Measurements from ENCODE around the gene ADK.

ADK gene

GRCh38 chr10:74371696-74372095, 220.7 kb downstream of the ADK start:
- no peak for DNase-seq

GRCh38 chr10:74373059-74373458, 222.0 kb downstream of the ADK start:
- DNase-seq: no peak

- DNase-seq: no peak
Observed at GRCh38 chr10:74377476-74377875, 226.5 kb downstream of the ADK start.

GRCh38 chr10:74379474-74379873, 228.5 kb downstream of the ADK start:
- no peak for DNase-seq

GRCh38 chr10:74380795-74381194, 229.8 kb downstream of the ADK start:
- DNase-seq: no peak

GRCh38 chr10:74381291-74381853, 230.4 kb downstream of the ADK start:
- no peak for DNase-seq

- DNase-seq: no peak
Observed at GRCh38 chr10:74382663-74383062, 231.6 kb downstream of the ADK start.

GRCh38 chr10:74383642-74384041, 232.6 kb downstream of the ADK start:
- no peak for DNase-seq

GRCh38 chr10:74384615-74385183, 233.7 kb downstream of the ADK start:
- no peak for DNase-seq

GRCh38 chr10:74388801-74389200, 237.8 kb downstream of the ADK start:
- no peak for DNase-seq

- no peak for DNase-seq
Observed at GRCh38 chr10:74391786-74392185, 240.8 kb downstream of the ADK start.

GRCh38 chr10:74394416-74394969, 243.5 kb downstream of the ADK start:
- DNase-seq: no peak

- DNase-seq: no peak
Observed at GRCh38 chr10:74400186-74400585, 249.2 kb downstream of the ADK start.

GRCh38 chr10:74406006-74406405, 255.0 kb downstream of the ADK start:
- DNase-seq: no peak

GRCh38 chr10:74415146-74415839, 264.3 kb downstream of the ADK start:
- no peak for DNase-seq

- no peak for DNase-seq
Observed at GRCh38 chr10:74417397-74417796, 266.4 kb downstream of the ADK start.

GRCh38 chr10:74418285-74418872, 267.4 kb downstream of the ADK start:
- no peak for DNase-seq

- DNase-seq: no peak
Observed at GRCh38 chr10:74419491-74419951, 268.5 kb downstream of the ADK start.

- peak; percentile 19 for DNase-seq
Observed at GRCh38 chr10:74419958-74420375, 268.9 kb downstream of the ADK start.

GRCh38 chr10:74424565-74424964, 273.5 kb downstream of the ADK start:
- no peak for DNase-seq

- DNase-seq: no peak
Observed at GRCh38 chr10:74425456-74426001, 274.5 kb downstream of the ADK start.

GRCh38 chr10:74431816-74432215, 280.8 kb downstream of the ADK start:
- DNase-seq: no peak

- no peak for DNase-seq
Observed at GRCh38 chr10:74432841-74433594, 282.0 kb downstream of the ADK start.

All from activated naive CD4-positive, alpha-beta T cell treated with Interleukin-2 at 50 U/mL for 16 hours (primary cell).